ENCODE data around the gene LRRC27. TPM values are rescaled to one million over a fixed set of nuclear protein-coding genes. Genes with fewer than 3 reads are reported as not detected.

LRRC27 gene
- total and polyA plus RNA-seq, 2 of the 4 experiments (the other 2 are of a cell fraction), result 3.8 to 5.3 TPM

GRCh38 chr10:132384618-132385388 lies 52.8 kb downstream of the LRRC27 start:
- H3K9me3 ChIP-seq (ENCODE audit: control insufficient read depth, insufficient read depth, low read length), result peaks cover 2% of the 10 kb centered on the region
- no peaks in the 10 kb centered on the region for H4K20me1 ChIP-seq (ENCODE audit: insufficient read depth, low read length)
- H3K9me1 ChIP-seq (ENCODE audit: insufficient read depth, low read length), result no peaks in the 10 kb centered on the region
- no peak overlapping the region for H3K14ac ChIP-seq (replicated peaks; ENCODE audit: low read depth, low read length)
- H3K9ac ChIP-seq (ENCODE audit: low read depth, low read length), result no peak overlapping the region
- CTCF ChIA-PET, result no interaction called here
- dilution Hi-C loops (cut with HindIII; ENCODE audit: low sequenced_read_pairs, unreplicated experiment) (no loop called here), intact Hi-C loops (cut with micrococcal nuclease) (no loop called here), in situ Hi-C loops (cut with MboI; ENCODE audit: low sequenced_read_pairs) (no loop called here)
- H3K36me3 ChIP-seq (ENCODE audit: control insufficient read depth, insufficient read depth, low read length), result no peaks in the 10 kb centered on the region
- ATAC-seq (ENCODE audit: low read depth) (no peak), DNase-seq (no peak)
- H3K4ac ChIP-seq (ENCODE audit: low read depth, low read length), result no peak overlapping the region
- H2AFZ ChIP-seq (replicated peaks; ENCODE audit: low read length, poor library complexity), result no peak overlapping the region
- H4K5ac ChIP-seq (ENCODE audit: low read depth, low read length), result no peak overlapping the region
- H2AK5ac ChIP-seq (ENCODE audit: low read depth, low read length), result no peak overlapping the region
- BruUV-seq (replicated peaks), result no TSS peak
- H4K8ac ChIP-seq (ENCODE audit: low read depth in 2 of 2, low read length in 2 of 2), result no peak overlapping the region
- no peak overlapping the region for H3K56ac ChIP-seq (ENCODE audit: extremely low read depth, insufficient read depth, low read length)
- H2BK15ac ChIP-seq (ENCODE audit: low read depth, low read length), result no peak overlapping the region
- H3K4me1 ChIP-seq (ENCODE audit: control insufficient read depth, insufficient read depth, low read length), result 0 out of 2 replicates have a peak, but pooled peaks cover 2% of the 10 kb centered on the region
- TF ChIP-seq BHLHE40 (IDR thresholded peaks at IDR 0.05; ENCODE audit: low read depth, low read length) (no peak), RAD21 (IDR thresholded peaks at IDR 0.05; ENCODE audit: low read length) (no peak), CTCF (conservative IDR thresholded peaks at IDR 0.05; ENCODE audit: low read depth, low read length) (no peak), RFX5 (IDR thresholded peaks at IDR 0.05; ENCODE audit: low read depth, low read length) (no peak), USF2 (IDR thresholded peaks at IDR 0.05; ENCODE audit: low read depth, low read length) (no peak), NFE2L2 (IDR thresholded peaks at IDR 0.05; ENCODE audit: low read depth, low read length) (no peak), POLR2A (IDR thresholded peaks at IDR 0.05; ENCODE audit: low read depth, low read length) (no peak), ELK1 (IDR thresholded peaks at IDR 0.05; ENCODE audit: borderline replicate concordance, low read depth, low read length) (no peak)
- no peak overlapping the region for H3K4me2 ChIP-seq (ENCODE audit: low read depth, low read length)
- H3K79me1 ChIP-seq (ENCODE audit: low read depth in 1 of 2, low read length in 2 of 2), result no peaks in the 10 kb centered on the region
- no peak overlapping the region for H3K18ac ChIP-seq (ENCODE audit: low read depth, low read length)
- H3K27me3 ChIP-seq (ENCODE audit: control insufficient read depth, insufficient read depth, low read length), result peaks cover 5% of the 10 kb centered on the region; the same call in 1 of the 2 replicates
- H4K91ac ChIP-seq (ENCODE audit: insufficient read depth, low read depth, low read length), result no peak overlapping the region
- no peak overlapping the region for H2BK20ac ChIP-seq (ENCODE audit: low read depth, low read length)
- no peak overlapping the region for H2BK120ac ChIP-seq (ENCODE audit: low read depth, low read length)
- no peak overlapping the region for H2BK5ac ChIP-seq (ENCODE audit: low read depth, low read length, poor library complexity, severe bottlenecking)
- H3K27ac ChIP-seq (ENCODE audit: insufficient read depth, low read length), result no peak overlapping the region
- no peak overlapping the region for H2AK9ac ChIP-seq (replicated peaks; ENCODE audit: low read depth, low read length, poor library complexity)
- POLR2A ChIA-PET (ENCODE audit: unreplicated experiment), result no interaction called here
- no peak overlapping the region for H3K4me3 ChIP-seq (ENCODE audit: insufficient read depth, low read depth, low read length)
- no peak overlapping the region for H3K23ac ChIP-seq (ENCODE audit: low read depth, low read length)
- WGBS, 2 experiments (ENCODE audit: extremely low coverage in 2 of 2, insufficient read length in 1 of 2), result 90% methylated on average over 12 of the region's 20 CpGs; no CpG with 5 or more reads in 1 of the 2 experiments
